GM19372 (cell line): Measurements from ENCODE around the gene APP.
"Not testable (repeated sequence)": the region's sequence is repeated elsewhere in the genome, so short reads cannot be mapped to it uniquely, and the experiment has no call there.

ENCODE experiments used
- ATAC-seq: cut with Tn5 transposase; IDR thresholded peaks from one replicate; pipeline ENCODE4 v1.9.1; 2021; ENCODE audit warnings: mild to moderate bottlenecking, low read depth, moderate library complexity; ENCODE audit not compliant: unreplicated experiment

The APP gene

GRCh38 chr21:26106562-26106961 lies 64.0 kb downstream of the APP start:
- no peak for ATAC-seq

GRCh38 chr21:26105819-26106218 lies 64.8 kb downstream of the APP start:
- no peak for ATAC-seq

- no peak for ATAC-seq
Measured at GRCh38 chr21:26100573-26100972, 70.0 kb downstream of the APP start.

- ATAC-seq, result no peak
Measured at GRCh38 chr21:26099610-26100219, 70.9 kb downstream of the APP start.

- ATAC-seq, result no peak
Measured at GRCh38 chr21:26098772-26099397, 71.7 kb downstream of the APP start.

GRCh38 chr21:26097475-26097874 lies 73.1 kb downstream of the APP start:
- ATAC-seq, result no peak

- no peak for ATAC-seq
Measured at GRCh38 chr21:26096494-26097371, 73.8 kb downstream of the APP start.

- no peak for ATAC-seq
Measured at GRCh38 chr21:26095131-26095530, 75.4 kb downstream of the APP start.

GRCh38 chr21:26093122-26093521 lies 77.4 kb downstream of the APP start:
- ATAC-seq, result no peak

- ATAC-seq, result no peak
Measured at GRCh38 chr21:26091480-26092018, 79.0 kb downstream of the APP start.

GRCh38 chr21:26089730-26090129 lies 80.8 kb downstream of the APP start:
- no peak for ATAC-seq

GRCh38 chr21:26087223-26087918 lies 83.2 kb downstream of the APP start:
- no peak for ATAC-seq

GRCh38 chr21:26085882-26086281 lies 84.7 kb downstream of the APP start:
- no peak for ATAC-seq

- no peak for ATAC-seq
Measured at GRCh38 chr21:26085127-26085526, 85.4 kb downstream of the APP start.

GRCh38 chr21:26082549-26082948 lies 88.0 kb downstream of the APP start:
- ATAC-seq, result no peak

GRCh38 chr21:26081175-26081760 lies 89.3 kb downstream of the APP start:
- not testable (repeated sequence) for ATAC-seq

- ATAC-seq, result no peak
Measured at GRCh38 chr21:26080211-26080610, 90.4 kb downstream of the APP start.

GRCh38 chr21:26079366-26079765 lies 91.2 kb downstream of the APP start:
- no peak for ATAC-seq

- no peak for ATAC-seq
Measured at GRCh38 chr21:26077521-26077920, 93.0 kb downstream of the APP start.
